ENCODE measurements around the gene ATP1A2. TPM values are rescaled to one million over a fixed set of nuclear protein-coding genes. Genes with fewer than 3 reads are reported as not detected.
A peak's percentile ranks its signal among the peaks of the same experiment; 100 is the strongest.

The ATP1A2 gene
- total RNA-seq, 2 donors from 2014 or later: 114 to 176 TPM

GRCh38 chr1:160083968-160084770 is 31.4 kb upstream of the ATP1A2 start:
- ATAC-seq (peak; percentile 42 to 67), DNase-seq (peak; percentile 61)
- intact Hi-C loops (cut with DNase I): loop anchor here in 1 of 2 donors (10.0 kb wide), 1 partner anchor 291 kb away; no protein-coding TSS in a partner anchor

- intact Hi-C loops (cut with DNase I): loop anchor here (5.0 to 10.0 kb wide), 2 partner anchors 207 to 290 kb away; no protein-coding TSS in a partner anchor
- no peak for DNase-seq
- no peak for ATAC-seq
Measured at GRCh38 chr1:160084771-160085321, 30.7 kb upstream of the ATP1A2 start.

- peak; percentile 63 to 73 for ATAC-seq
- intact Hi-C loops (cut with DNase I): loop anchor here (5.0 to 10.0 kb wide), 2 partner anchors 206 to 289 kb away; no protein-coding TSS in a partner anchor
- peak; percentile 83 for DNase-seq
Measured at GRCh38 chr1:160085686-160086455, 29.7 kb upstream of the ATP1A2 start.

- intact Hi-C loops (cut with DNase I): loop anchor here (5.0 to 10.0 kb wide), 2 partner anchors 206 to 288 kb away; no protein-coding TSS in a partner anchor
- peak; percentile 6 to 36 for ATAC-seq
- DNase-seq: no peak
Measured at GRCh38 chr1:160086456-160086892, 29.1 kb upstream of the ATP1A2 start.

- no peak for DNase-seq
- intact Hi-C loops (cut with DNase I): loop anchor here (5.0 to 10.0 kb wide), 2 partner anchors 205 to 288 kb away; no protein-coding TSS in a partner anchor
Measured at GRCh38 chr1:160087118-160087662, 28.4 kb upstream of the ATP1A2 start.

GRCh38 chr1:160089883-160090282 is 25.7 kb upstream of the ATP1A2 start:
- DNase-seq: no peak
- intact Hi-C loops (cut with DNase I): loop anchor here (5.0 to 10.0 kb wide), 3 partner anchors 165 to 285 kb away; no protein-coding TSS in a partner anchor
- no peak for ATAC-seq

More at GRCh38 chr1:160087118-160087662, 28.4 kb upstream of the ATP1A2 start:
- ATAC-seq: no peak

GRCh38 chr1:160090760-160091159 is 24.8 kb upstream of the ATP1A2 start:
- intact Hi-C loops (cut with DNase I): loop anchor here in 1 of 2 donors (10.0 kb wide), 1 partner anchor 164 kb away; no protein-coding TSS in a partner anchor
- no peak for DNase-seq
- ATAC-seq: no peak

GRCh38 chr1:160091666-160092223 is 23.8 kb upstream of the ATP1A2 start:
- no peak for ATAC-seq
- intact Hi-C loops (cut with DNase I): loop anchor here in 1 of 2 donors (10.0 kb wide), 1 partner anchor 163 kb away; no protein-coding TSS in a partner anchor
- no peak for DNase-seq

GRCh38 chr1:160092366-160093068 is 23.0 kb upstream of the ATP1A2 start:
- no peak for DNase-seq
- intact Hi-C loops (cut with DNase I): loop anchor here in 1 of 2 donors (10.0 kb wide), 1 partner anchor 162 kb away; no protein-coding TSS in a partner anchor
- no peak for ATAC-seq

GRCh38 chr1:160093069-160093395 is 22.5 kb upstream of the ATP1A2 start:
- intact Hi-C loops (cut with DNase I): loop anchor here in 1 of 2 donors (10.0 kb wide), 1 partner anchor 162 kb away; no protein-coding TSS in a partner anchor
- DNase-seq: no peak
- ATAC-seq: no peak

GRCh38 chr1:160093624-160094290 is 21.8 kb upstream of the ATP1A2 start:
- intact Hi-C loops (cut with DNase I): loop anchor here in 1 of 2 donors (10.0 kb wide), 1 partner anchor 161 kb away; no protein-coding TSS in a partner anchor
- DNase-seq (no peak), ATAC-seq (no peak)

- ATAC-seq (no peak), DNase-seq (no peak)
- intact Hi-C loops (cut with DNase I): loop anchor here in 1 of 2 donors (10.0 kb wide), 1 partner anchor 161 kb away; no protein-coding TSS in a partner anchor
Measured at GRCh38 chr1:160094291-160094625, 21.3 kb upstream of the ATP1A2 start.

- no peak for ATAC-seq
- no peak for DNase-seq
- intact Hi-C loops (cut with DNase I): loop anchor here (5.0 to 10.0 kb wide), 2 partner anchors 160 to 247 kb away; partner anchors contain the start of genes COPA (in 1 of the 2) and NCSTN (in 1 of the 2)
Measured at GRCh38 chr1:160094806-160095205, 20.8 kb upstream of the ATP1A2 start.

- ATAC-seq (no peak), DNase-seq (no peak)
- intact Hi-C loops (cut with DNase I): loop anchor here (5.0 to 10.0 kb wide), 2 partner anchors 159 to 247 kb away; partner anchors contain the start of genes COPA (in 1 of the 2) and NCSTN (in 1 of the 2)
Measured at GRCh38 chr1:160095382-160096105, 20.0 kb upstream of the ATP1A2 start.

GRCh38 chr1:160096274-160097116 is 19.1 kb upstream of the ATP1A2 start:
- intact Hi-C loops (cut with DNase I): loop anchor here (5.0 to 10.0 kb wide), 2 partner anchors 158 to 246 kb away; partner anchors contain the start of genes COPA (in 1 of the 2) and NCSTN (in 1 of the 2)
- DNase-seq: no peak
- no peak for ATAC-seq
